NOMO-1 treated with DMSO at 0.1 percent for 48 hours (cell line): ENCODE data around the gene TRMU.

Source experiments
- DNase-seq: peaks from one replicate; lab custom pipeline; 2025; ENCODE audit not compliant: unreplicated experiment; lab: John Stamatoyannopoulos, UW

TRMU gene

GRCh38 chr22:46368871-46369715 lies 33.6 kb downstream of the TRMU start:
- no peak for DNase-seq

- no peak for DNase-seq
Observed at GRCh38 chr22:46369716-46370583, 34.4 kb downstream of the TRMU start.

DNA sequence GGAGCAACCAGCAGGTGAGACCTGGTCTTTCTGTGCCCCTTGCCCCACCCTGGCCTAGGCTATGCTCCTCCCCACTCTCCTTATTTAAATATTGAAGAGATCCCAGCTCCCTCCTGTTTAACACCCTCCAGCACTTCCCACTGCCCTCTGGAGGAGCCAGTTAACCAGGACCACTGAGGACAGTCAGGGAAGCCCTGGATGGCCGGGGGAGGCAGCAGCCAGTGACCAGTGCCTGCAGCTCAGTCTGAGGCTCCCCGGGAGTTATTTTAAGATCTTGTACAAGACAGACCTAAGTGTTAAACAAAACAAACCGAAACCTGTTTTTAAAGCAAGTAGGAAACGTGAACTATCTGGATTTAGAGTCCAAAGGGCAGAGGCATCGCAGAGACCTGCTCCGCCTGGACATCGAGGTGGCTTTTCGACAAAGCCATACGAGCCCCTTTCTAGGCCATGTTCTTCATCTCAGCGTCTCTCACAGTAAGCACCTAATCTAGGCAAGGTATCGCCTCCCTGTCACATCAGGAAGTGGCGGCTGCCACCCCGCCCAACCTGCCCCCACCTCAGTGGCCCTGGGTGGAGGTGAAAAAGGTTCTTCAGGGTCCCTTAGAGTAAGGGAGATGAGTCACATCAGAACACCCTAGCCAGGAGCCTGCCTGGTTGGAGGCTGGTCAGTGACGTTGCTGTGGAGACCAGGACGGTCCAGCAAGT lies 35.2 kb downstream of the TRMU start:
- DNase-seq: no peak

- DNase-seq: no peak
Observed at GRCh38 chr22:46371623-46372226, 36.2 kb downstream of the TRMU start.

- no peak for DNase-seq
Observed at GRCh38 chr22:46372686-46373085, 37.2 kb downstream of the TRMU start.

GRCh38 chr22:46373159-46373558 lies 37.6 kb downstream of the TRMU start:
- DNase-seq: no peak

GRCh38 chr22:46373921-46374662 lies 38.6 kb downstream of the TRMU start:
- no peak for DNase-seq

DNA sequence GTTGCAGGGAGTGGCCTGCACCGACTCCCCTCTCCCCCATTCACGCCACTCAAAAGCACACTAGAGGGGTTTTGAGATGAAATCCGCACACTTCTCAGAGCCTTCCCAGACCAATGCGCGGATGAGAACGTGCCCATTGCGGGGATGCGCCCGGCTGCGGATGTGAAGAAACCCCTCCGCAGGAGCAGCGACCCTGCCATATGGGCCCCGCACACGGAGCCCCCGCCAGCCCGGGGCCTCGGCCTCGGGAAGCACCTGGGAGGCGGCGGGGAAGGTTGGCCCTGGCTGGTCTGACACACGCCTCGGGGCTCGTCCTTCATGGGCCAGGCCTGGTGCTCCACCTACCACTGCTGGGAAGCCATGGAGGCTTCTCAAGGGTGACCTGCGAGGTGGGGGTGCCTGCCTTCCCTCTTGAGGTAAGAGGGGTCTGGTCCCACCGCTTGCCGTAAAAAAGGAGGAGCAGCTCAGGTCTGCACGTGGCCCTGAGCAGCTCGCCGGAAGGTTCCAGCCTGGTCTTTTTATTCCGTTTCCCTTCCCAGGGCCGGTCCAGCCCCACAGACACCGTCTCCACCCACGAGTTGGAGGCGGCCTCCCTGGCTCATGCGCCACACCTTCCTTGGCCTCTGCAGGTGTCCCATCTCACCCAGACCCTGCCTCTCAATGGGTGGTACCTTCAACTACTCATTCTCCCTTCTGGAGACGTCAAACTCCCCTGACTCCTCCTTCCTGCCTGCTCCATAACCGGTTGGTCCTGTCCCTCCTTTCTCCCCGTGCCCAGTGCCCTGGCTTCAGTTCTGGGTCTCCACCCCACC lies 39.4 kb downstream of the TRMU start:
- no peak for DNase-seq

- DNase-seq: no peak
Observed at GRCh38 chr22:46376111-46376510, 40.6 kb downstream of the TRMU start.

GRCh38 chr22:46376908-46377524 lies 41.5 kb downstream of the TRMU start:
- no peak for DNase-seq

DNA sequence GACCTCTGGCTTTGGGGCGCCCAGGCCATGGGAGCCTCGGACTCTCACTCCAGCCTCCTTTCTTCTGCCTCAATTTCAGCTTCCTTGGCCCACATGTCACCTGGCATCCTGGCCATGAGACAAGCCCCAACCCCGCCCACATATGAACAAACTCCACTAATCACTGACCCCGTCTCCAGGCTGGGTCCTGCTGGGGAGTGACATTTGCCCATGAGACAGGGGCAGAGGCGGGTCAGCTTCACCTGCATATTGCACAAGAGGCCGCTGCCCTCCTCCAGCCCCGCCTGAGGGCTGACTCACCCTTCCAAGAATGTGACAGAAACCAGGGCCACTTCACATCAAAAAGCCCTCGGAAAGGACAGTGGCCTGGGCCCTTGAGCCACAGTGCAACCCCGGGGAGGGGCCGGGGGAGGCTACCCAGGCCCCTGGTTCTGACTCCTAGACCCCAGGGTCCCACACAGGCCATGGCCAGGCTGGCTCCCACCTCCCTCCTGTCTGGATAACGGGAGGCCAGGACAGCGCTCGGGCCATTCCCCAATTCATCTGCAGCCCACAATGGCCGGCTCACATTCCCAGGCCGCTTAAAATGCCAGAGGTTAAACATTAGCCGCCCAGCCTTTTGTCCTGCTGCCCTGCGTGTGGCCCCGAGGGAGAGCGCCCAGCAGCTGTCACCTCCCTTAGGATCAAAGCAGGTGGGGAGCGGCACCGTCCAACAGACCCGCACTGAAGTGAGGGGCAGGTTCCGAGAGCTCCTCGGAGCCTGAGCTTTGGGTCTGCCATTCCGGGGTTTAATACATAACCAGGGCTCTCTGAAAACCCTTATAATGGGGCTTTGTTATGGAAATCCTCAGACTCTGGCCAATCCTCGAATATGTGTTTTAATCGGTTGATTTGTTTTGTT lies 42.3 kb downstream of the TRMU start:
- DNase-seq: no peak

DNA sequence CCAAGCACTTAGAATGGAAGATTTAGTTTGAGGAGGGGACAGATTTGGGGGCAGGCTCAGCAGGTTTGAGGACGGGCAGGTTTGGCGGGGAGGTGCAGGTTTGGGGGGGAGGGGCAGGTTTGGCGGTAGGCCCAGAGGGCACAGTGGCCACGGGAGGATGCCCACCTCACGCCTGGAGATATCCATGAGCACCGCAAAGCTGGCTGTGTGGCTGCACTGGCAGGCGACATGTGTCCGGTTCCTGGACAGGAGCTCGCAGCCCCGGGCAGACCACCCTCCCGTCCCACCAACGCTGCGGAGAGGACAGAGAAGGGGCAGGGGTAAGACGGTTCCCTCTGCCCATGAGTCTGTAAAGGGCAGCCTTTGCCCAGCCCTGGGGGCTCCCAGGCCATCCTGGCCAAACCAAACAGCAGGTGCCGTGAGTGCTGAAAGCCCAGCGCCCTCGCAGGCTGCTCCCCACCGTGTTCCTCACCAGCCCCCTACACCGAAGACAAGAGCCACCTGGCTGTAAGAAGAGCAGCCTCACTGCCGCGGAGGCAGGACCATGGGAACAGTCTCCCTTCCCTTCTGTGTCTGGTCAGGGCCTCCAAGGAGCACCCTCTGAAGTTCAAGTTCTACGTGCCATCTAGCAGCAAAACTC lies 43.0 kb downstream of the TRMU start:
- no peak for DNase-seq

- DNase-seq: no peak
Observed at GRCh38 chr22:46379066-46379930, 43.8 kb downstream of the TRMU start.

DNA sequence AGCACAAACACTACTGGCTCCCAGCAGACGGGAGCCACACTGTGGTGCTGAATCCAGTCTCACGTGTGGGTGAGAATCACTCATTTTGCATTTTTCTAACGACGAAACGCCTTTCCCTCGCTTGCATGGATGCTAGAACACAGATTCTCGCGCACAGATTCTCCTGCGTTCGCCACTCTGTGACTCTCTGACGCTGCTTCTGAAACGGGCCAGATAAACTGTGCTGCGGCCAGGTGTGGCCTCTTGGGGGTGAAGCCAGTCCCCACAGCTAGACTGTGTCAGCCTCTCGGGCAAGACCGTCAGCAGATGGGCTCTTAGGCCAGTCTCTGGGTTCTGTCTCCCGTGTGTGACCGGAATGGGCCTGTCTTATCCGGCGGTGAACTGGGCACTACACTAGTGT lies 44.6 kb downstream of the TRMU start:
- DNase-seq: no peak

GRCh38 chr22:46380581-46380980 lies 45.1 kb downstream of the TRMU start:
- no peak for DNase-seq

DNA sequence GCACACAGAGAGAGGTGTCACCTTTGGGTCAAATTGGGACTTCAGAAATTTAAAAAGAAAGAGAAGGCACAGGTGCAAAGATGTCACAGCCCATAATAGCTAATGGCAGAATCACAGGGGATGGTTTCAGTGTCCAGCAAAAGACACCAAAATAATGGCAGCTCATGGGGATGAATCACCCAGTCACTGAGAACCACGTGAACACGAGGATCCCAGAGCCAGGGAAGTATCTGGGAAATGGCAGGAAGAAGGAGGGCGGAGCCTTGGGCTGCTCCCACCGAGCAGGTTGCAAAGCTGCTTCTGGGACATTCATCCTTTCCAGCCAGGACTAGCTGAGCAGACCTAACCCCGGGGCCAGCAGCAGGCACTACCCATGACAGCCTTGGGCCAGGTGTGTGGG lies 45.6 kb downstream of the TRMU start:
- no peak for DNase-seq

GRCh38 chr22:46381731-46382130 lies 46.2 kb downstream of the TRMU start:
- DNase-seq: no peak
